ENCODE measurements around the gene MRPS23. TPM values are rescaled to one million over a fixed set of nuclear protein-coding genes. Genes with fewer than 3 reads are reported as not detected.

The MRPS23 gene
- total and polyA plus RNA-seq, 12 donors, result 9.9 to 132 (median 75.5) TPM

GRCh38 chr17:57877803-57878377, 28.0 kb upstream of the MRPS23 start:
- Histone ChIP-seq H3K27me3 (no peaks in the 10 kb centered on the region), H3K27ac (peak overlapping the region in 6 of 10 donors; percentile 21 to 81 (median 34)), H3K9me3 (no peaks in the 10 kb centered on the region), H3K4me1 (peaks cover 50 to 95% (median 75%) of the 10 kb centered on the region in 9 donors), H3K4me3 (no peak overlapping the region), H3K36me3 (peaks cover 0 to 59% (median 22%) of the 10 kb centered on the region in 9 donors)
- no peak for TF ChIP-seq CTCF (IDR thresholded peaks at IDR 0.05)
- DNase-seq (no peak), ATAC-seq (no peak)
- intact Hi-C loops (cut with DNase I), result loop anchor here in 1 of 10 donors (5.0 kb wide), 1 partner anchor 119 kb away; no protein-coding TSS in a partner anchor
- 65 to 70% methylated on average over 9 of the region's 9 CpGs for WGBS, 2 donors

- 82 to 87% methylated on average over 2 of the region's 2 CpGs for WGBS, 2 donors
- Histone ChIP-seq H3K4me1 (peaks cover 48 to 99% (median 79%) of the 10 kb centered on the region in 9 donors), H3K36me3 (peaks cover 0 to 63% (median 27%) of the 10 kb centered on the region in 9 donors)
These were observed 27.0 kb upstream of the MRPS23 start for GRCh38 chr17:57876866-57877237.

GRCh38 chr17:57876023-57876865, 26.4 kb upstream of the MRPS23 start:
- ATAC-seq, result no peak
- H3K4me3 ChIP-seq, result no peak overlapping the region
- no peaks in the 10 kb centered on the region for H3K9me3 ChIP-seq
- WGBS, 2 donors, result 68 to 69% methylated on average over 15 of the region's 15 CpGs
- intact Hi-C loops (cut with DNase I), result loop anchor here in 1 of 10 donors (5.0 kb wide), 1 partner anchor 121 kb away; no protein-coding TSS in a partner anchor
- no peak for TF ChIP-seq CTCF (IDR thresholded peaks at IDR 0.05)
- peak overlapping the region; percentile 44 to 94 (median 87) for H3K27ac ChIP-seq
- H3K27me3 ChIP-seq, result no peaks in the 10 kb centered on the region
- no peak for DNase-seq
- peaks cover 42 to 93% (median 75%) of the 10 kb centered on the region in 9 donors for H3K4me1 ChIP-seq
- H3K36me3 ChIP-seq, result peaks cover 0 to 69% (median 28%) of the 10 kb centered on the region in 9 donors

More at GRCh38 chr17:57876866-57877237, 27.0 kb upstream of the MRPS23 start:
- intact Hi-C loops (cut with DNase I), result loop anchor here in 1 of 10 donors (5.0 kb wide), 1 partner anchor 120 kb away; no protein-coding TSS in a partner anchor
- no peak overlapping the region for H3K4me3 ChIP-seq
- no peak for ATAC-seq
- no peaks in the 10 kb centered on the region for H3K9me3 ChIP-seq
- H3K27ac ChIP-seq, result peak overlapping the region in 8 of 10 donors; percentile 27 to 94 (median 90)
- H3K27me3 ChIP-seq, result no peaks in the 10 kb centered on the region
- no peak for DNase-seq
- no peak for TF ChIP-seq CTCF (IDR thresholded peaks at IDR 0.05)

- peak overlapping the region; percentile 44 to 94 (median 87) for H3K27ac ChIP-seq
- DNase-seq, result peak; percentile 80 to 82
- intact Hi-C loops (cut with DNase I), result loop anchor here in 2 of 10 donors (2.0 to 5.0 kb wide), 2 partner anchors 19 to 122 kb away; no protein-coding TSS in a partner anchor
- ATAC-seq, result peak; percentile 84 to 92 (median 88)
- H3K36me3 ChIP-seq, result peaks cover 0 to 77% (median 34%) of the 10 kb centered on the region in 9 donors
- no peaks in the 10 kb centered on the region for H3K27me3 ChIP-seq
- no peaks in the 10 kb centered on the region for H3K9me3 ChIP-seq
- TF ChIP-seq CTCF (IDR thresholded peaks at IDR 0.05), result peak; percentile 5 to 58 (median 43)
- WGBS, 2 donors, result 20 to 23% methylated on average over 10 of the region's 10 CpGs
- H3K4me3 ChIP-seq, result peak overlapping the region in 6 of 10 donors; percentile 18 to 34 (median 27)
- peaks cover 36 to 85% (median 67%) of the 10 kb centered on the region in 9 donors for H3K4me1 ChIP-seq
These were observed 25.6 kb upstream of the MRPS23 start for GRCh38 chr17:57875290-57876022.

All from heart right ventricle (tissue), 16 donors.